ENCODE measurements around the gene ADPRHL1.
"Not testable (repeated sequence)": the region's sequence is repeated elsewhere in the genome, so short reads cannot be mapped to it uniquely, and the experiment has no call there.

Gene ADPRHL1

GRCh38 chr13:113452466-113452865, 822 bp downstream of the ADPRHL1 start:
- DNase-seq: no peak

GRCh38 chr13:113451951-113452421, 1.3 kb downstream of the ADPRHL1 start:
- DNase-seq: no peak

DNA sequence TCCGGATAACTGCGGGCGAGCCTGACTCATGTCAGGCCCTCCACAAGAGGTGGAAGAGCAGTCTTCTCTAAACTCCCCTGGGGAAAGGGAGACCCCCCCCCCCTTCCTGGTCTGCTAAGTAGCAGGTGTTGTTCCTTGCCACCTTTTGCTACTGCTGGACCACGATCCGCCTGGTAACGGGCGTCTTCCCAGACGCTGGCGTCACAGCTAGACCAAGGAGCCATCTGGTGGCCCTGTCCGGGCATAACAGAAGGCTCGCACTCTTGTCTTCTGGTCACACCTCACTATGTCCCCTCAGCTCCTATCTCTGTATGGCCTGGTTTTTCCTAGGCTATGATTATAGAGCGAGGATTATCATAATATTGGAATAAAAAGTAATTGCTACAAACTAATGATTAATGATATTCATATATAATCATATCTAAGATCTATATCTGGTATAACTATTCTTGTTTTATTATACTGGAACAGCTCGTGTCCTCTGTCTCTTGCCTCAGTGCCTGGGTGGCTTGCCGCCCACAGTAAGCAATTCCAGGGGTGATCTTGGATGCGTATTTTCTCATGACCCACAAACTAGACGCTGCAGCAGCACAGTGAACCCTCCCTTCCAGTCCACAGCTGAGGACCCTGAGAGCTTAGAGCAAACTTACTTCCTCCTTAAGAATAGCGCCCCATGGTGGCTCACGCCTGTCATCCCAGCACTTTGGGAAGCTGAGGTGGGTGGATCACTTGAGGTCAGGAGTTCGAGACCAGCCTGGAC, 2.2 kb downstream of the ADPRHL1 start:
- not testable (repeated sequence) for DNase-seq

GRCh38 chr13:113450348-113450744, 2.9 kb downstream of the ADPRHL1 start:
- DNase-seq: not testable (repeated sequence)

GRCh38 chr13:113449693-113450347, 3.5 kb downstream of the ADPRHL1 start:
- no peak for DNase-seq

- no peak for DNase-seq
Measured at GRCh38 chr13:113448885-113449692, 4.2 kb downstream of the ADPRHL1 start.

GRCh38 chr13:113448545-113448884, 4.8 kb downstream of the ADPRHL1 start:
- no peak for DNase-seq

GRCh38 chr13:113447596-113447995, 5.7 kb downstream of the ADPRHL1 start:
- DNase-seq: no peak

- no peak for DNase-seq
Measured at GRCh38 chr13:113446488-113446854, 6.8 kb downstream of the ADPRHL1 start.

DNA sequence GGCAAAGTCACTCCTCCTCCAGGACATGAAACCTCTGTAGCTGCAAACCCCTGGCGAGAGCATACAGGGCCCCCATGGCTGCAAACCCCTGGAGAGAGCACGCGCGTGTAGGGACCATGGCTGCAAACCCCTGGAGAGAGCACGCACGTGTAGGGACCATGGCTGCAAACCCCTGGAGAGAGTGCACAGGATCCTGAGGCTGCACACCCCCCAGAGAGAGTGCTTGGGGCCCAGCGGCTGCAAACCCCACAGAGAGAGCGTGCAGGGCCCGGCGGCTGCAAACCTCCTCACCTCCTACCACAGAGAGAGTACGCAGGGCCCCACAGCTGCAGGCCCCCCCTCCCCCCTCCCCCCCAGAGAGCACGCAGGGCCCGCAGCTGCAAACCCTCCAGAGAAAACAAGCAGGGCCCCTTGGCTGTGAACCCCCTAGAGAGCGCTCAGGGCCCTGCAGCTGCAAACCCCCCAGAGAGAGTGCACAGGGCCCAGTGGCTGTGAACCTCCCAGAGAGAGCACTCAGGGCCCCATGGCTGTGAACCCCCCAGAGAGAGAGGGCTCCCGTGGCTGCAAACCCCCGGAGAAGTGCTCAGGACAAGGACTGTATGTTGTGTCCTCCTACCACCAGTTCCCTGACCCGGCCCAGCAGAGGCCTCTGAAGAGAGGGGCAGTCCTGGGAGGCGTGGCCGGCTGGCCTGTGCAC, 7.3 kb downstream of the ADPRHL1 start:
- DNase-seq: no peak

DNA sequence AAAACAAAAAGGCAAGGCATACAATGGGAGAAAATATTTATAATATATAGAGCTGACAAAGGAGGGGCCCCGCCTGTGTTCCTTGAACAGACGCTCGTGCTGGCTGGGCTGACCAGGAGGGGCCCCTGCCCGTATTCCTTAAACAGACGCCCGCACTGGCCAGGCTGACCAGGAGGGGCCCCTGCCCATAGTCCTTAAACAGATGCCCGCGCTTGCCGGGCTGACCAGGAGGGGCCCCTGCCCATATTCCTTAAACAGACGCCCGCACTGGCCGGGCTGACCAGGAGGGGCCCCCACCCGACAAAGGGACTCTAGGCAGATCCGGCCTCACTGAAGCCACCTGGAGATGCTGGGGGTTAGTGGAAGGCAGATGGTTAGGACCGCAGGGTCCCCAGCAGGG, 9.3 kb downstream of the ADPRHL1 start:
- no peak for DNase-seq

DNA sequence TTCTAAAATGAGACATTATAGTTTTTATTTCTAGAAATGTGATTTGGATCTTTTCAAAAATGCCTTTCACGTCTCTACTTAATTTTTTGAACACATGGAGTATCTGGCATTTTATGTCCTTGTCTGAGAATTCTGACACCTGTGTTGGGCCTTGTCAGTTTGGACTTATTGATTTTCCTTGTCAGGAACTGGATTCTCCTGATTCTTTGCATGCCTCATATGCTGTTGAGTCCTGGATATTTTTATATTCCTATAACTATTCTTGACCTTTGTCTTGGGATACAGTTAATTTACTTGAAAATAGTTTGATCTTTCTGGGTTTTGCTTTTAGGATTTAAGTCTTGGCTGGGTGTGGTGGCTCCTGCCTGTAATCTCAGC, 10.3 kb downstream of the ADPRHL1 start:
- no peak for DNase-seq

- DNase-seq: no peak
Measured at GRCh38 chr13:113442354-113442984, 10.8 kb downstream of the ADPRHL1 start.

DNA sequence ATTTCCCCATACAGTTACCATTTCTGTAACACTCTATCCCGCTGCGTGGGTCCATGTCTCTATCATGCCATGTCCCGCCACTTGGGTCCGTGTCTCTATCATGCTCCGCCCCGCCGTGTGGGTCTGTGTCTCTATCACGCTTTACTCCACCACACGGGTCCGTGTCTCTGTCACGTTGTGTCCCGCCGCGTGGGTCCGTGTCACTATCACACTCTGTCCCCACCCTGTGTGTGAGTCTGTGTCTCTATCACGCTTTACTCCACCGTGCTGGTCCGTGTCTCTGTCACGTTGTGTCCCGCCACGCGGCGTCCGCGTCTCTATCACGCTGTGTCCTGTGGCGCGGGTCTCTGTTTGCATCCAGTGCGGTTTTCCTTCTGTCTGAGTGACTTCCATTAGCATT, 11.6 kb downstream of the ADPRHL1 start:
- DNase-seq: no peak

- no peak for DNase-seq
Measured at GRCh38 chr13:113437408-113438010, 15.8 kb downstream of the ADPRHL1 start.

DNA sequence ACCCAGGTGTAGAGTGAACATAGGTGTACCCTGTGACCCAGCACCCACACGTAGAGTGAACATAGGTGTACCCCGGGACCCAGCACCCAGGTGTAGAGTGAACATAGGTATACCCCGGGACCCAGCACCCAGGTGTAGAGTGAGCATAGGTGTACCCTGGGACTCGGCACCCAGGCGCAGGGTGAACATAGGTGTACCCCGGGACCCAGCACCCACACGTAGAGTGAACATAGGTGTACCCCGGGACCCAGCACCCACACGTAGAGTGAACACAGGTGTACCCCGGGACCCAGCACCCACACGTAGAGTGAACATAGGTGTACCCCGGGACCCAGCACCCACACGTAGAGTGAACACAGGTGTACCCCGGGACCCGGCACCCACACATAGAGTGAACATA, 16.4 kb downstream of the ADPRHL1 start:
- DNase-seq: not testable (repeated sequence)

DNA sequence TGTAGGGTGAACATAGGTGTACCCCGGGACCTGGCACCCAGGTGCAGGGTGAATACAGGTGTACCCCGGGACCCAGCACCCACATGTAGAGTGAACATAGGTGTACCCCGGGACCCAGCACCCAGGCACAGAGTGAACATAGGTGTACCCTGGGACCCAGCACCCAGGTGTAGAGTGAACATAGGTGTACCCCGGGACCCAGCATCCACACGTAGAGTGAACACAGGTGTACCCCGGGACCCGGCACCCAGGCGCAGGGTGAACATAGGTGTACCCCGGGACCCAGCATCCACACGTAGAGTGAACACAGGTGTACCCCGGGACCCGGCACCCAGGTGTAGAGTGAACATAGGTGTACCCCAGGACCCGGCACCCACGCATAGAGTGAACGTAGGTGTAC, 17.4 kb downstream of the ADPRHL1 start:
- DNase-seq: not testable (repeated sequence)

GRCh38 chr13:113433391-113433916, 19.8 kb downstream of the ADPRHL1 start:
- no peak for DNase-seq

DNA sequence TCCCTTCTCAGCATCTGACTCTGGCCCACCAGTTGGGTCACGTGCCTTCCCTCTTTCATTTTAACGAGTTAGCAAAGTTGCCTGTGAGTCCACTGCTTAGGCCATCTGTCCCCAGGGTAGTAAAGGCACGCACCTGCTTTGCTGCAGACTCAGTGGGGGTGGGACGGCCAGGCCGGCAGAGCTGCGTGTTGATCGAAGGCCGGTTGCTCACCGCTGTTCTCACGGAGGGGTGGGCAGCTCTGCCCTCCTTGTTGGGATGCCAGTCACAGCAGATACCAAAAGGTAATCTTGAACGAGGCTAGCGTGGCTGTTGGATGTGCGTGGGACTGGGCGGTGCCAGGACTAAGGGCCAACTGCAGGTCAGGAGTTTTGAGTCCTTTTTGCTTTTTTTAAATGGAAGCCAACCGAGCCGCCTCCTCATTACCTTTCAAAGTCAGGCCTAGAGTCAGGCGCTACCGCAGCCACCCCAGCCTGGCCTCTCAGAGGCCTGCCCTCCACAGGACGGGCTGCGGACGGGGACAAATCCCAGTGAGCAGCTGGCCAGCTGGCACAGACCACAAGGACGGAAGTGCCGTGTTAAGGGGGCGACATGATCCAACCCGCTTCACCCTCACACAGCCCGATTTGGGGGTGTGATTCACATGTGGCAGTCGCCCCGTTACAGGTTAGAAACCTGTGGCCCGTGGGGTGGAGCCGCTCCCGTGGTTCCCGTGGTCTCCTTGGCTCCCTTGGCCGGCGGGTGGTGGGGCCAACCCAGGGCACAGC, 20.6 kb downstream of the ADPRHL1 start:
- DNase-seq: no peak

- DNase-seq: no peak
Measured at GRCh38 chr13:113431171-113431570, 22.1 kb downstream of the ADPRHL1 start.

All from 8988T (cell line).